Measurements from ENCODE around the gene MACF1.
"Not testable (repeated sequence)": the region's sequence is repeated elsewhere in the genome, so short reads cannot be mapped to it uniquely, and the experiment has no call there.

MACF1 gene

GRCh38 chr1:39466413-39467107 is 262.1 kb downstream of the MACF1 start:
- no peak for DNase-seq (ENCODE audit: low spot score)
- TF ChIP-seq CTCF (IDR thresholded peaks at IDR 0.05; ENCODE audit: extremely low read depth, missing control alignments): no peak

- not testable (repeated sequence) for DNase-seq (ENCODE audit: low spot score)
These were observed 262.7 kb downstream of the MACF1 start for GRCh38 chr1:39467108-39467720.

- TF ChIP-seq CTCF (IDR thresholded peaks at IDR 0.05; ENCODE audit: extremely low read depth, missing control alignments): no peak
- DNase-seq (ENCODE audit: low spot score): no peak
These were observed 264.7 kb downstream of the MACF1 start for GRCh38 chr1:39469150-39469549.

GRCh38 chr1:39470040-39470439 is 265.5 kb downstream of the MACF1 start:
- TF ChIP-seq CTCF (IDR thresholded peaks at IDR 0.05; ENCODE audit: extremely low read depth, missing control alignments): no peak
- DNase-seq (ENCODE audit: low spot score): no peak

- DNase-seq (ENCODE audit: low spot score): no peak
These were observed 268.3 kb downstream of the MACF1 start for GRCh38 chr1:39472826-39473225.

GRCh38 chr1:39473324-39473723 is 268.8 kb downstream of the MACF1 start:
- TF ChIP-seq CTCF (IDR thresholded peaks at IDR 0.05; ENCODE audit: extremely low read depth, missing control alignments): no peak
- no peak for DNase-seq (ENCODE audit: low spot score)

More at GRCh38 chr1:39472826-39473225, 268.3 kb downstream of the MACF1 start:
- TF ChIP-seq CTCF (IDR thresholded peaks at IDR 0.05; ENCODE audit: extremely low read depth, missing control alignments): no peak

GRCh38 chr1:39474810-39475209 is 270.3 kb downstream of the MACF1 start:
- no peak for TF ChIP-seq CTCF (IDR thresholded peaks at IDR 0.05; ENCODE audit: extremely low read depth, missing control alignments)

GRCh38 chr1:39475551-39475950 is 271.1 kb downstream of the MACF1 start:
- not testable (repeated sequence) for DNase-seq (ENCODE audit: low spot score)

More at GRCh38 chr1:39474810-39475209, 270.3 kb downstream of the MACF1 start:
- no peak for DNase-seq (ENCODE audit: low spot score)
